Keratinocyte (primary cell): ENCODE results near the gene MYF6. TPM values are rescaled to one million over a fixed set of nuclear protein-coding genes. Genes with fewer than 3 reads are reported as not detected.
A peak's percentile ranks its signal among the peaks of the same experiment; 100 is the strongest.

Experiments used
- DNase-seq: peaks from one replicate; pipeline ENCODE4 v3.0.0-alpha.2; 2011; ENCODE audit warnings: low read depth, missing footprints, low spot score
- FAIRE-seq: peaks from 2 replicates; lab custom pipeline; 2011; peaks lifted over from hg19 to GRCh38; lab: Jason Lieb, UNC
- H2AFZ ChIP-seq: 2 replicates; pipeline ENCODE4 v1.6.0; 2012; ENCODE audit warnings: low read length, control low read depth, inconsistent platforms; ENCODE audit not compliant: control insufficient read depth
- H3K27ac ChIP-seq: 2 replicates; pipeline ENCODE4 v1.5.1; 2011; ENCODE audit warnings: low read length; ENCODE audit not compliant: control insufficient read depth, insufficient read depth
- H3K27me3 ChIP-seq: 3 replicates; pipeline ENCODE4 v1.6.0; 2011; ENCODE audit warnings: low read length; ENCODE audit not compliant: control insufficient read depth, insufficient read depth; ENCODE audit errors: extremely low read depth
- H3K36me3 ChIP-seq, 2 experiments: 2 replicates in 1 of 2; 3 replicates in 1 of 2; pipeline ENCODE4 v1.5.1; 2011; ENCODE audit warnings: low read length in 2 of 2, mild to moderate bottlenecking in 1 of 2; ENCODE audit not compliant: control insufficient read depth in 2 of 2, insufficient read depth in 2 of 2; ENCODE audit errors: extremely low read depth in 1 of 2
- H3K4me1 ChIP-seq: 3 replicates; pipeline ENCODE4 v1.5.1; 2011; ENCODE audit warnings: low read length; ENCODE audit not compliant: control insufficient read depth, insufficient read depth; ENCODE audit errors: extremely low read depth
- H3K4me2 ChIP-seq: 3 replicates; pipeline ENCODE4 v1.6.0; 2011; ENCODE audit warnings: low read depth, low read length; ENCODE audit not compliant: control insufficient read depth, insufficient read depth; ENCODE audit errors: extremely low read depth
- H3K4me3 ChIP-seq, 3 experiments: fragments of 200-600 bp in 1 of 3; sonication (generic) in 1 of 3; 2 replicates in 2 of 3; 3 replicates in 1 of 3; pipeline ENCODE4 v1.5.1; 2011 to 2016; ENCODE audit warnings: low read length in 3 of 3, mild to moderate bottlenecking in 3 of 3, control low read depth in 2 of 3, inconsistent platforms in 1 of 3, low read depth in 1 of 3, mixed read lengths in 1 of 3, mixed run types in 1 of 3, moderate library complexity in 1 of 3; ENCODE audit not compliant: control insufficient read depth in 2 of 3, insufficient read depth in 2 of 3; ENCODE audit errors: extremely low read depth in 1 of 3
- H3K79me2 ChIP-seq: 2 replicates; pipeline ENCODE4 v1.6.0; 2012; ENCODE audit warnings: low read length; ENCODE audit not compliant: control insufficient read depth, insufficient read depth
- H3K9ac ChIP-seq: 3 replicates; pipeline ENCODE4 v1.6.0; 2011; ENCODE audit warnings: low read length; ENCODE audit not compliant: control insufficient read depth, insufficient read depth; ENCODE audit errors: extremely low read depth
- H3K9me1 ChIP-seq: 3 replicates; pipeline ENCODE4 v1.6.0; 2011; ENCODE audit warnings: low read length; ENCODE audit not compliant: control insufficient read depth, insufficient read depth; ENCODE audit errors: extremely low read depth
- H3K9me3 ChIP-seq: 2 replicates; pipeline ENCODE4 v1.5.1; 2012; ENCODE audit warnings: low read depth, low read length; ENCODE audit not compliant: control insufficient read depth
- H4K20me1 ChIP-seq: 3 replicates; pipeline ENCODE4 v1.6.0; 2011; ENCODE audit warnings: low read length; ENCODE audit not compliant: control insufficient read depth, insufficient read depth; ENCODE audit errors: extremely low read depth
- CTCF ChIP-seq, 3 experiments: IDR thresholded peaks in 1 of 3; conservative IDR thresholded peaks in 1 of 3; optimal IDR thresholded peaks in 1 of 3; 2 replicates in 2 of 3; 3 replicates in 1 of 3; pipeline versions ENCODE3 to v1.5.1; 2011; ENCODE audit warnings: low read length in 3 of 3, mild to moderate bottlenecking in 3 of 3, moderate library complexity in 2 of 3, control low read depth in 1 of 3, inconsistent platforms in 1 of 3; ENCODE audit not compliant: insufficient read depth in 2 of 3; ENCODE audit errors: extremely low read depth in 1 of 3
- EZH2 ChIP-seq: IDR thresholded peaks from one replicate; pipeline ENCODE4 v1.6.1; 2012; ENCODE audit warnings: inconsistent platforms, mild to moderate bottlenecking, low read length, moderate library complexity
- dilution Hi-C: fragments of 300-500 bp; cut with MboI; formaldehyde crosslinking; loops from one replicate; pipeline ENCODE4 v1.7.0; 2020; ENCODE audit warnings: low sequenced_read_pairs; ENCODE audit not compliant: extremely low pct_ligation_motif_present
- polyA plus RNA-seq, 5 experiments: library from polyadenylated mRNA; depleted of rRNA in 3 of 5; stranded (reverse) in 3 of 5; stranded (forward) in 1 of 5; unstranded in 1 of 5; fragments of >200 nt; gene quantifications; 1 replicate in 1 of 5; 2 replicates in 3 of 5; 3 replicates in 1 of 5; pipeline versions ENCODE4 v1.2.1 to v1.2.3, GENCODE V29; 2011 to 2012; ENCODE audit warnings: missing spikeins in 2 of 5, low read depth in 1 of 5, low replicate concordance in 1 of 5

Gene MYF6
- polyA plus RNA-seq, 1 donor (not counting 4 experiments of a cell fraction or from before 2014, with no cell fraction given) = not detected

- Histone ChIP-seq H3K79me2 (no peaks in the 10 kb centered on the region), H4K20me1 (no peaks in the 10 kb centered on the region), H3K4me1 (no peaks in the 10 kb centered on the region), H3K9me1 (no peaks in the 10 kb centered on the region), H2AFZ (peak overlapping the region; percentile 41), H3K9ac (no peak overlapping the region), H3K4me3 (no peak overlapping the region), H3K27ac (no peak overlapping the region), H3K4me2 (peak overlapping the region; percentile 40), H3K36me3 (no peaks in the 10 kb centered on the region), H3K27me3 (peaks cover 17% of the 10 kb centered on the region), H3K9me3 (no peaks in the 10 kb centered on the region)
- TF ChIP-seq CTCF (optimal IDR thresholded peaks at IDR 0.05 in 1 of 3, IDR thresholded peaks at IDR 0.05 in 1 of 3, conservative IDR thresholded peaks at IDR 0.05 in 1 of 3; ENCODE audit: extremely low read depth in 1 of 3, insufficient read depth in 2 of 3, low read length in 3 of 3) (no peak), EZH2 (no peak)
- FAIRE-seq (no peak), DNase-seq (no peak)
- dilution Hi-C loops = no loop called here
Measured at GRCh38 chr12:80708975-80709328, 1.5 kb downstream of the MYF6 start.

- dilution Hi-C loops = no loop called here
- H3K4me1 ChIP-seq = no peaks in the 10 kb centered on the region
- H3K9me1 ChIP-seq = no peaks in the 10 kb centered on the region
- H3K4me3 ChIP-seq = no peak overlapping the region
- FAIRE-seq (no peak), DNase-seq (no peak)
- TF ChIP-seq CTCF (optimal IDR thresholded peaks at IDR 0.05 in 1 of 3, IDR thresholded peaks at IDR 0.05 in 1 of 3, conservative IDR thresholded peaks at IDR 0.05 in 1 of 3; ENCODE audit: extremely low read depth in 1 of 3, insufficient read depth in 2 of 3, low read length in 3 of 3) (peak in 2 of 3 experiments; percentile 44 to 57), EZH2 (no peak)
- H3K79me2 ChIP-seq = no peaks in the 10 kb centered on the region
- no peaks in the 10 kb centered on the region for H4K20me1 ChIP-seq
- no peak overlapping the region for H3K9ac ChIP-seq
- H3K4me2 ChIP-seq = no peak overlapping the region
- peaks cover 28% of the 10 kb centered on the region for H3K27me3 ChIP-seq
- no peaks in the 10 kb centered on the region for H3K36me3 ChIP-seq
- no peak overlapping the region for H3K27ac ChIP-seq
- no peaks in the 10 kb centered on the region for H3K9me3 ChIP-seq
- no peak overlapping the region for H2AFZ ChIP-seq
Measured at GRCh38 chr12:80709811-80710726, 2.6 kb downstream of the MYF6 start.
